GM12878 (cell line): ENCODE data around the gene DAGLA. TPM values are rescaled to one million over a fixed set of nuclear protein-coding genes. Genes with fewer than 3 reads are reported as not detected.

ENCODE experiments used
- ATAC-seq: fragments of 200-7000 bp; cut with Tn5 transposase; 3 replicates; pipeline ENCODE4 v1.9.1; 2020; ENCODE audit warnings: mild to moderate bottlenecking, moderate library complexity
- BruUV-seq: library from RNA; stranded (reverse); fragments of 400-500 nt; replicated peaks from 2 replicates; lab custom pipeline; 2021; lab: Mats Ljungman, UMichigan
- CTCF ChIA-PET: fragments of 300-600 bp; sonication (Branson Sonifier 250); formaldehyde crosslinking; extraction: SDS; loops from one replicate; lab custom pipeline; 2021; ENCODE audit warnings: inconsistent platforms; lab: Yijun Ruan, JAX
- POLR2A ChIA-PET: fragments of 350-600 bp; formaldehyde crosslinking; extraction: SDS; loops from one replicate; lab custom pipeline; 2021; ENCODE audit warnings: inconsistent platforms; lab: Charles Lee
- RAD21 ChIA-PET: fragments of 300-600 bp; sonication (Branson Sonifier 250); formaldehyde crosslinking; loops from one replicate; lab custom pipeline; 2023; ENCODE audit warnings: antibody characterized with exemption; ENCODE audit not compliant: unreplicated experiment; lab: Charles Lee
- SMC1A ChIA-PET: fragments of 300-600 bp; sonication (Branson Sonifier 250); formaldehyde crosslinking; loops from one replicate; lab custom pipeline; 2023; ENCODE audit not compliant: unreplicated experiment, uncharacterized antibody; lab: Charles Lee
- DNase-seq: peaks from one replicate; pipeline ENCODE4 v3.0.0-alpha.2; 2011; ENCODE audit warnings: low read depth, low spot score
- FAIRE-seq: peaks from 3 replicates; lab custom pipeline; 2011; peaks lifted over from hg19 to GRCh38; lab: Jason Lieb, UNC
- H2AFZ ChIP-seq: 2 replicates; pipeline ENCODE4 v1.6.0; 2011; ENCODE audit warnings: low read depth, low read length, control low read depth; ENCODE audit not compliant: control insufficient read depth
- H3K27ac ChIP-seq: 2 replicates; pipeline ENCODE4 v1.5.1; 2011; ENCODE audit warnings: control low read depth; ENCODE audit not compliant: control insufficient read depth, insufficient read depth
- H3K27me3 ChIP-seq, 2 experiments: replicated peaks in 1 of 2; 2 replicates each; pipeline versions ENCODE4 v1.6.0 to v1.6.1; 2011; ENCODE audit warnings: low read length in 1 of 2; ENCODE audit not compliant: control insufficient read depth in 2 of 2, insufficient read depth in 2 of 2
- H3K36me3 ChIP-seq, 2 experiments: 2 replicates each; pipeline ENCODE4 v1.5.1; 2011; ENCODE audit warnings: low read length in 1 of 2; ENCODE audit not compliant: control insufficient read depth in 2 of 2, insufficient read depth in 2 of 2
- H3K4me1 ChIP-seq: 2 replicates; pipeline ENCODE4 v1.6.1; 2011; ENCODE audit warnings: mild to moderate bottlenecking, low read length, moderate library complexity, mixed read lengths; ENCODE audit not compliant: control insufficient read depth, insufficient read depth
- H3K4me2 ChIP-seq: 2 replicates; pipeline ENCODE4 v1.6.0; 2011; ENCODE audit warnings: control low read depth; ENCODE audit not compliant: control insufficient read depth, insufficient read depth
- H3K4me3 ChIP-seq: fragments of 200-600 bp; sonication (generic); 2 replicates; pipeline ENCODE4 v1.5.1; 2016
- H3K79me2 ChIP-seq: 2 replicates; pipeline ENCODE4 v1.6.0; 2011; ENCODE audit warnings: low read length; ENCODE audit not compliant: control insufficient read depth, insufficient read depth
- H3K9ac ChIP-seq: 2 replicates; pipeline ENCODE4 v1.8.0; 2011; ENCODE audit warnings: low read length, control low read depth, mixed read lengths; ENCODE audit not compliant: control insufficient read depth, insufficient read depth
- H3K9me3 ChIP-seq: replicated peaks from 3 replicates; pipeline ENCODE4 v1.5.1; 2011; ENCODE audit warnings: mild to moderate bottlenecking, low read length; ENCODE audit not compliant: control insufficient read depth, insufficient read depth
- H4K20me1 ChIP-seq: 2 replicates; pipeline ENCODE4 v1.6.0; 2011; ENCODE audit not compliant: control insufficient read depth, insufficient read depth
- BHLHE40 ChIP-seq, 2 experiments: fragments of 450-650 bp in 1 of 2; IDR thresholded peaks; 2 replicates each; pipeline ENCODE4 v1.6.1; 2011 to 2017; ENCODE audit warnings: low read depth in 2 of 2, borderline replicate concordance in 1 of 2, improper control_type of control experiment in 1 of 2, low read length in 1 of 2, mild to moderate bottlenecking in 1 of 2
- FOS ChIP-seq: IDR thresholded peaks from 3 replicates; pipeline ENCODE4 v1.6.1; 2011; ENCODE audit warnings: borderline replicate concordance; ENCODE audit not compliant: insufficient read length; ENCODE audit errors: extremely low read depth
- MEF2A ChIP-seq: IDR thresholded peaks from 2 replicates; pipeline ENCODE4 v1.6.1; 2011; ENCODE audit warnings: low read depth, mild to moderate bottlenecking, low read length, moderate library complexity; ENCODE audit not compliant: insufficient read depth
- SP1 ChIP-seq: IDR thresholded peaks from one replicate; pipeline ENCODE4 v1.6.1; 2011; ENCODE audit warnings: low read depth, low read length
- WGBS: methylation state at CpG from one replicate; pipeline ENCODE4 v1.1.6; 2016; ENCODE audit warnings: low lambda C conversion rate; ENCODE audit not compliant: insufficient replicate concordance, insufficient coverage; ENCODE audit errors: missing lambda C conversion rate; 5-methylcytosine and 5-hydroxymethylcytosine counted together
- in situ Hi-C: fragments of 300-500 bp; cut with MboI; formaldehyde crosslinking; loops from 9 replicates; pipeline ENCODE4 v1.14.3; 2018; ENCODE audit warnings: mixed read lengths
- intact Hi-C: fragments of 100-400 bp; cut with micrococcal nuclease; formaldehyde crosslinking; loops from one replicate; pipeline ENCODE4 v1.14.2; 2022; ENCODE audit not compliant: unreplicated experiment
- polyA plus RNA-seq, 11 experiments: library from polyadenylated mRNA; depleted of rRNA in 4 of 11; unstranded in 6 of 11; stranded (reverse) in 5 of 11; fragments of >200 nt; fragmentation: Nextera tagmentation in 4 of 11; fragmentation: Illumina TruSeq in 1 of 11; extraction: Ambion mirVana in 4 of 11; extraction: Trizol in 1 of 11; gene quantifications; 1 replicate in 1 of 11; 2 replicates in 10 of 11; pipeline versions ENCODE4 v1.2.1 to v1.2.3, GENCODE V29; 2011 to 2016; ENCODE audit warnings: inconsistent platforms in 2 of 11, missing spikeins in 2 of 11, low read depth in 1 of 11
- total RNA-seq, 4 experiments: library from RNA; depleted of rRNA in 3 of 4; stranded (reverse); fragments of >200 nt in 3 of 4; fragmentation: Illumina TruSeq in 1 of 4; extraction: Trizol in 1 of 4; gene quantifications; 2 replicates each; pipeline versions ENCODE4 v1.2.1 to v1.2.3, GENCODE V29; 2013 to 2021
- TF ChIP-seq, protein P1 (sequence below): IDR thresholded peaks from 2 replicates; pipeline ENCODE4 v1.6.1; 2011; ENCODE audit warnings: borderline replicate concordance, low read depth, mild to moderate bottlenecking, moderate library complexity, low read length; ENCODE audit not compliant: insufficient read depth, poor library complexity, severe bottlenecking

Gene DAGLA
- total and polyA plus RNA-seq, 10 of the 15 experiments (the other 5 are each of a cell fraction or from before 2014, with no cell fraction given) = 0.05 TPM; not detected in 9

GRCh38 chr11:61700212-61700611 is 20.0 kb downstream of the DAGLA start (continued):
- TF ChIP-seq BHLHE40 (IDR thresholded peaks at IDR 0.05; ENCODE audit: borderline replicate concordance in 1 of 2, low read depth in 2 of 2, low read length in 1 of 2) = no peak
- TF ChIP-seq MEF2A = no peak
- no peak for TF ChIP-seq FOS
- TF ChIP-seq, all 136 proteins: peak for 0

GRCh38 chr11:61700720-61701119 is 20.5 kb downstream of the DAGLA start:
- Histone ChIP-seq H3K4me1 (peaks cover 5% of the 10 kb centered on the region), H3K4me3 (no peak overlapping the region), H3K36me3 (no peaks in the 10 kb centered on the region), H3K27me3 (peaks cover 0 to 1% of the 10 kb centered on the region in 2 experiments; a peak in 2 of 4 replicates), H3K9me3 (no peaks in the 10 kb centered on the region), H3K4me2 (no peak overlapping the region), H2AFZ (no peak overlapping the region), H3K9ac (no peak overlapping the region), H4K20me1 (no peaks in the 10 kb centered on the region), H3K27ac (no peak overlapping the region), H3K79me2 (no peaks in the 10 kb centered on the region)
- no peak for TF ChIP-seq SP1
- TF ChIP-seq, protein P1, sequence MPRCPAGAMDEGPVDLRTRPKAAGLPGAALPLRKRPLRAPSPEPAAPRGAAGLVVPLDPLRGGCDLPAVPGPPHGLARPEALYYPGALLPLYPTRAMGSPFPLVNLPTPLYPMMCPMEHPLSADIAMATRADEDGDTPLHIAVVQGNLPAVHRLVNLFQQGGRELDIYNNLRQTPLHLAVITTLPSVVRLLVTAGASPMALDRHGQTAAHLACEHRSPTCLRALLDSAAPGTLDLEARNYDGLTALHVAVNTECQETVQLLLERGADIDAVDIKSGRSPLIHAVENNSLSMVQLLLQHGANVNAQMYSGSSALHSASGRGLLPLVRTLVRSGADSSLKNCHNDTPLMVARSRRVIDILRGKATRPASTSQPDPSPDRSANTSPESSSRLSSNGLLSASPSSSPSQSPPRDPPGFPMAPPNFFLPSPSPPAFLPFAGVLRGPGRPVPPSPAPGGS = peak; percentile 65
- ChIA-PET POLR2A (no interaction called here), SMC1A (no interaction called here), RAD21 (no interaction called here), CTCF (no interaction called here)
- FAIRE-seq = no peak
- in situ Hi-C loops (no loop called here), intact Hi-C loops (no loop called here)
- 46% methylated on average over 8 of the region's 8 CpGs for WGBS
- no peak for ATAC-seq
- DNase-seq = no peak
- BruUV-seq = no TSS peak
